ENCODE data around the gene DBH.

DNA sequence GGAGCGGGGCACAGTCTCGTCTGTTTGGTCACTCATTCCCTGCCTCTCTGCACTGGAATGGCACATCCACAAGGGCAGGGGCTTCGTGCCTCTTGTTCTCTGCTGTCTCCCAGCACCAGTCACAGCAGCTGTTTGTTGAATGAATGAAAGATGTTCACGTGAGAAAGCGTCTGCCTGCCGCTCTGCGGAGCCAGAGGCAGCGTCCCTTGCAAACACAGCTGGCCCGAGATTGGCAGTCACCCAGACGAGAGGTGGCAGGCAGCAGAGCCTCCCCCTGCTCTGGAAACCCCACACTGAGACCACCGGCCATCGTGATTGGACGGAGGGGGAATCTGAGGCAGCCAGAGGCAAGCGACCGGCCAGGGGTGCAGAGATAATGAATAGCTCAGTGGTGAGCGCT, 21.0 kb upstream of the DBH start:
- TF ChIP-seq, protein P1, sequence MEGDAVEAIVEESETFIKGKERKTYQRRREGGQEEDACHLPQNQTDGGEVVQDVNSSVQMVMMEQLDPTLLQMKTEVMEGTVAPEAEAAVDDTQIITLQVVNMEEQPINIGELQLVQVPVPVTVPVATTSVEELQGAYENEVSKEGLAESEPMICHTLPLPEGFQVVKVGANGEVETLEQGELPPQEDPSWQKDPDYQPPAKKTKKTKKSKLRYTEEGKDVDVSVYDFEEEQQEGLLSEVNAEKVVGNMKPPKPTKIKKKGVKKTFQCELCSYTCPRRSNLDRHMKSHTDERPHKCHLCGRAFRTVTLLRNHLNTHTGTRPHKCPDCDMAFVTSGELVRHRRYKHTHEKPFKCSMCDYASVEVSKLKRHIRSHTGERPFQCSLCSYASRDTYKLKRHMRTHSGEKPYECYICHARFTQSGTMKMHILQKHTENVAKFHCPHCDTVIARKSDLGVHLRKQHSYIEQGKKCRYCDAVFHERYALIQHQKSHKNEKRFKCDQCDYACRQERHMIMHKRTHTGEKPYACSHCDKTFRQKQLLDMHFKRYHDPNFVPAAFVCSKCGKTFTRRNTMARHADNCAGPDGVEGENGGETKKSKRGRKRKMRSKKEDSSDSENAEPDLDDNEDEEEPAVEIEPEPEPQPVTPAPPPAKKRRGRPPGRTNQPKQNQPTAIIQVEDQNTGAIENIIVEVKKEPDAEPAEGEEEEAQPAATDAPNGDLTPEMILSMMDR (IDR thresholded peaks at IDR 0.05; ENCODE audit: borderline replicate concordance, extremely low read depth, low read length, poor library complexity, severe bottlenecking) = no peak
- no peak for TF ChIP-seq EZH2 (IDR thresholded peaks at IDR 0.05; ENCODE audit: borderline replicate concordance, low read depth, low read length, severe bottlenecking)

Measured in DND-41 (cell line).